Measurements from ENCODE around the gene SPDYC.

DNA sequence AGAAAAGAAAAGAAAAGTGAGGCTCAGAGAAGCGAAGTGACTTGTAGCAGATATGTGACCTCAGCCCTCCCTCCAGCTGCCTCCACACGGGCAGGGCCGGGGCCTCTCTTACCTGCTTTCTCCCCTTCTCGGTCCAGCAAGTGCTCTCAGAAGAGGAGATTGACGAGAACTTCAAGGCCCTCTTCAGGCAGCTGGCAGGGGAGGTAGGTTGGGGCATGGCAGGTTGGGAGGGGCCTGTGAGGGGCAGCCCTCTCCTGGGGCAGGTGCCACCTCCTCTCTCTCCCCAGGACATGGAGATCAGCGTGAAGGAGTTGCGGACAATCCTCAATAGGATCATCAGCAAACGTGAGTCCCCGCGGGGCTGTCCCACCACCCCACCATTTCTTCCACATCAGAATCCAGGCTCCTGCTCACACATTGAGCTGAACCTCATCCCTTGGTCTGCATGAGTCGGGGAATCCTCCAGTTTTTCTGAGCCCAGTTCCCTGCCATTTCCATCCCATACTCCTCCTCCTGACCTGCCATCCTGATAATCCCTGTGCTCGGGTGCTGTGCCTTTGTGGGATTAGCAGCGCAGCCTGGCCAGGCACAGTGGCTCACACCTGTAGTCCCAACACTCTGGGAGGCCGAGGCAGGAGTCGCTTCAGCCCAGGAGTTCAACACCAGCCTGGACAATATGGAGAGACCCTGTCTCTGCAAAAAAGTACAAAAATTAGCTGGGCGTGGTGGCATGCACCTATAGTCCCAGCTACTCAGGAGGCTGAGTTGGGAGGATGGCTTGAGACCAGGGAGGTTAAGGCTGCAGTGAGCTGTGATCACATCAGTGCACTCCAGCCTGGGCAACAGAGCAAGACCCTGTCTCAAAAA, 38.1 kb downstream of the SPDYC start:
- TF ChIP-seq, protein P1, sequence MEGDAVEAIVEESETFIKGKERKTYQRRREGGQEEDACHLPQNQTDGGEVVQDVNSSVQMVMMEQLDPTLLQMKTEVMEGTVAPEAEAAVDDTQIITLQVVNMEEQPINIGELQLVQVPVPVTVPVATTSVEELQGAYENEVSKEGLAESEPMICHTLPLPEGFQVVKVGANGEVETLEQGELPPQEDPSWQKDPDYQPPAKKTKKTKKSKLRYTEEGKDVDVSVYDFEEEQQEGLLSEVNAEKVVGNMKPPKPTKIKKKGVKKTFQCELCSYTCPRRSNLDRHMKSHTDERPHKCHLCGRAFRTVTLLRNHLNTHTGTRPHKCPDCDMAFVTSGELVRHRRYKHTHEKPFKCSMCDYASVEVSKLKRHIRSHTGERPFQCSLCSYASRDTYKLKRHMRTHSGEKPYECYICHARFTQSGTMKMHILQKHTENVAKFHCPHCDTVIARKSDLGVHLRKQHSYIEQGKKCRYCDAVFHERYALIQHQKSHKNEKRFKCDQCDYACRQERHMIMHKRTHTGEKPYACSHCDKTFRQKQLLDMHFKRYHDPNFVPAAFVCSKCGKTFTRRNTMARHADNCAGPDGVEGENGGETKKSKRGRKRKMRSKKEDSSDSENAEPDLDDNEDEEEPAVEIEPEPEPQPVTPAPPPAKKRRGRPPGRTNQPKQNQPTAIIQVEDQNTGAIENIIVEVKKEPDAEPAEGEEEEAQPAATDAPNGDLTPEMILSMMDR (IDR thresholded peaks at IDR 0.05) = no peak
- TF ChIP-seq POLR2A (IDR thresholded peaks at IDR 0.05) = no peak
- TF ChIP-seq POLR2AphosphoS5 (IDR thresholded peaks at IDR 0.05) = no peak

Data from breast epithelium (tissue), 3 donors.